GM19035 (cell line): ENCODE results near the gene GRIK4.
"Not testable (repeated sequence)": the region's sequence is repeated elsewhere in the genome, so short reads cannot be mapped to it uniquely, and the experiment has no call there.

Experiments
- ATAC-seq: cut with Tn5 transposase; IDR thresholded peaks from one replicate; pipeline ENCODE4 v1.9.1; 2021; ENCODE audit not compliant: unreplicated experiment

The GRIK4 gene

GRCh38 chr11:120973501-120973900, 462.0 kb downstream of the GRIK4 start:
- no peak for ATAC-seq

- no peak for ATAC-seq
Observed at GRCh38 chr11:120974466-120974865, 462.9 kb downstream of the GRIK4 start.

GRCh38 chr11:120974965-120975364, 463.4 kb downstream of the GRIK4 start:
- no peak for ATAC-seq

- no peak for ATAC-seq
Observed at GRCh38 chr11:120977266-120978137, 466.0 kb downstream of the GRIK4 start.

GRCh38 chr11:120978701-120979100, 467.2 kb downstream of the GRIK4 start:
- ATAC-seq: no peak

- ATAC-seq: peak; percentile 79
Observed at GRCh38 chr11:120985718-120986569, 474.4 kb downstream of the GRIK4 start.

- no peak for ATAC-seq
Observed at GRCh38 chr11:120988603-120989002, 477.1 kb downstream of the GRIK4 start.

- no peak for ATAC-seq
Observed at GRCh38 chr11:120991830-120992686, 480.5 kb downstream of the GRIK4 start.

GRCh38 chr11:120994091-120994859, 482.7 kb downstream of the GRIK4 start:
- ATAC-seq: no peak

GRCh38 chr11:120995184-120995583, 483.6 kb downstream of the GRIK4 start:
- no peak for ATAC-seq

GRCh38 chr11:120996973-120997372, 485.4 kb downstream of the GRIK4 start:
- no peak for ATAC-seq

GRCh38 chr11:120998581-120998980, 487.0 kb downstream of the GRIK4 start:
- no peak for ATAC-seq

GRCh38 chr11:121004206-121004840, 492.8 kb downstream of the GRIK4 start:
- no peak for ATAC-seq

- ATAC-seq: no peak
Observed at GRCh38 chr11:121006922-121007321, 495.4 kb downstream of the GRIK4 start.

GRCh38 chr11:121008551-121008950, 497.0 kb downstream of the GRIK4 start:
- no peak for ATAC-seq

GRCh38 chr11:121012091-121012490, 500.5 kb downstream of the GRIK4 start:
- no peak for ATAC-seq

GRCh38 chr11:121018746-121019145, 507.2 kb downstream of the GRIK4 start:
- ATAC-seq: no peak

GRCh38 chr11:121021718-121022117, 510.2 kb downstream of the GRIK4 start:
- not testable (repeated sequence) for ATAC-seq

- peak; percentile 95 for ATAC-seq
Observed at GRCh38 chr11:121023848-121024751, 512.6 kb downstream of the GRIK4 start, which contains the start of gene TBCEL. TSS of gene TBCEL (plus strand) at chr11:121024102. CDS start at chr11:121045691, 21,589 bp downstream.
